Parathyroid adenoma (tissue), 2 donors: ENCODE results near the gene SMG1.

Source experiments
- H2AFZ ChIP-seq: fragments of 300-600 bp; sonication (generic); one replicate; pipeline ENCODE4 v1.7.0; 2017; ENCODE audit warnings: antibody characterized with exemption, mild to moderate bottlenecking
- H3K27ac ChIP-seq: fragments of 300-600 bp; sonication (generic); one replicate; pipeline ENCODE4 v1.7.0; 2017
- H3K27me3 ChIP-seq: fragments of 300-600 bp; sonication (generic); one replicate; pipeline ENCODE4 v1.7.0; 2017; ENCODE audit warnings: low read length; ENCODE audit not compliant: control insufficient read depth, insufficient read depth
- H3K36me3 ChIP-seq: fragments of 300-600 bp; sonication (generic); one replicate; pipeline ENCODE4 v1.7.0; 2017; ENCODE audit warnings: low read length; ENCODE audit not compliant: control insufficient read depth, insufficient read depth
- H3K4me1 ChIP-seq: fragments of 300-600 bp; sonication (generic); one replicate; pipeline ENCODE4 v1.7.0; 2017; ENCODE audit warnings: control low read depth
- H3K4me2 ChIP-seq: fragments of 300-600 bp; sonication (generic); one replicate; pipeline ENCODE4 v1.7.0; 2017; ENCODE audit warnings: low read length
- H3K4me3 ChIP-seq: fragments of 300-600 bp; sonication (generic); one replicate; pipeline ENCODE4 v1.7.0; 2017; ENCODE audit warnings: low read depth, low read length
- H3K79me2 ChIP-seq: fragments of 300-600 bp; sonication (generic); one replicate; pipeline ENCODE4 v1.7.0; 2017; ENCODE audit warnings: control low read depth
- H3K9ac ChIP-seq: fragments of 300-600 bp; sonication (generic); one replicate; pipeline ENCODE4 v1.7.0; 2017; ENCODE audit warnings: mild to moderate bottlenecking
- H3K9me3 ChIP-seq: fragments of 300-600 bp; sonication (generic); one replicate; pipeline ENCODE4 v1.7.0; 2017; ENCODE audit warnings: low read length; ENCODE audit not compliant: control insufficient read depth
- CTCF ChIP-seq: fragments of 300-600 bp; sonication (generic); IDR thresholded peaks from one replicate; pipeline ENCODE4 v1.7.0; 2017; ENCODE audit warnings: antibody characterized with exemption, mild to moderate bottlenecking
- donor health status: primary hyperparathyroidism.

The SMG1 gene

GRCh38 chr16:18803569-18804462 is 122.4 kb downstream of the SMG1 start:
- no peaks in the 10 kb centered on the region for H3K9me3 ChIP-seq
- H3K27ac ChIP-seq: peak overlapping the region; percentile 31
- TF ChIP-seq CTCF: no peak
- H3K4me1 ChIP-seq: peaks cover 2% of the 10 kb centered on the region
- H3K27me3 ChIP-seq: no peaks in the 10 kb centered on the region
- H3K79me2 ChIP-seq: peaks cover 11% of the 10 kb centered on the region
- no peak overlapping the region for H3K4me2 ChIP-seq
- no peak overlapping the region for H3K4me3 ChIP-seq
- no peak overlapping the region for H2AFZ ChIP-seq
- H3K36me3 ChIP-seq: no peaks in the 10 kb centered on the region
- no peak overlapping the region for H3K9ac ChIP-seq

- peaks cover 11% of the 10 kb centered on the region for H3K79me2 ChIP-seq
- no peaks in the 10 kb centered on the region for H3K27me3 ChIP-seq
- H2AFZ ChIP-seq: no peak overlapping the region
- no peak for TF ChIP-seq CTCF
- H3K9me3 ChIP-seq: no peaks in the 10 kb centered on the region
- no peaks in the 10 kb centered on the region for H3K36me3 ChIP-seq
- peaks cover 6% of the 10 kb centered on the region for H3K4me1 ChIP-seq
- H3K9ac ChIP-seq: no peak overlapping the region
- no peak overlapping the region for H3K4me3 ChIP-seq
- no peak overlapping the region for H3K4me2 ChIP-seq
- H3K27ac ChIP-seq: no peak overlapping the region
These were observed 123.4 kb downstream of the SMG1 start for GRCh38 chr16:18802767-18803343.

GRCh38 chr16:18801145-18801972 is 124.8 kb downstream of the SMG1 start, which contains the start of gene ARL6IP1:
ARL6IP1 (minus strand) TSS chr16:18801549; CDS start chr16:18801466, 83 bp downstream.
- peak within 1 kb of the TSS; percentile 93 for H2AFZ ChIP-seq
- no peaks in the 10 kb centered on the region for H3K36me3 ChIP-seq
- peak within 1 kb of the TSS; percentile 93 for H3K4me2 ChIP-seq
- no peaks in the 10 kb centered on the region for H3K9me3 ChIP-seq
- H3K9ac ChIP-seq: peak within 1 kb of the TSS; percentile 51
- H3K27ac ChIP-seq: peak within 1 kb of the TSS; percentile 85
- H3K79me2 ChIP-seq: peaks cover 11% of the 10 kb centered on the region
- H3K27me3 ChIP-seq: no peaks in the 10 kb centered on the region
- peak within 1 kb of the TSS; percentile 99 for H3K4me3 ChIP-seq
- peak; percentile 97 for TF ChIP-seq CTCF
- H3K4me1 ChIP-seq: peaks cover 12% of the 10 kb centered on the region

GRCh38 chr16:18800775-18801144 is 125.4 kb downstream of the SMG1 start:
- TF ChIP-seq CTCF: no peak
- Histone ChIP-seq H3K4me1 (peaks cover 12% of the 10 kb centered on the region), H3K36me3 (no peaks in the 10 kb centered on the region), H3K4me2 (peak overlapping the region; percentile 62), H3K9me3 (no peaks in the 10 kb centered on the region), H3K79me2 (peaks cover 11% of the 10 kb centered on the region), H2AFZ (peak overlapping the region; percentile 59), H3K4me3 (peak overlapping the region; percentile 99), H3K27ac (peak overlapping the region; percentile 85), H3K27me3 (no peaks in the 10 kb centered on the region), H3K9ac (peak overlapping the region; percentile 51)
